Activated effector memory CD4-positive, alpha-beta T cell treated with Interleukin-2 at 50 U/mL for 16 hours (primary cell): ENCODE data around the gene PPP5C.
"Not testable (repeated sequence)": the region's sequence is repeated elsewhere in the genome, so short reads cannot be mapped to it uniquely, and the experiment has no call there.

Experiments used
- DNase-seq: peaks from one replicate; pipeline ENCODE4 v3.0.0-alpha.2; 2020

Gene PPP5C

DNA sequence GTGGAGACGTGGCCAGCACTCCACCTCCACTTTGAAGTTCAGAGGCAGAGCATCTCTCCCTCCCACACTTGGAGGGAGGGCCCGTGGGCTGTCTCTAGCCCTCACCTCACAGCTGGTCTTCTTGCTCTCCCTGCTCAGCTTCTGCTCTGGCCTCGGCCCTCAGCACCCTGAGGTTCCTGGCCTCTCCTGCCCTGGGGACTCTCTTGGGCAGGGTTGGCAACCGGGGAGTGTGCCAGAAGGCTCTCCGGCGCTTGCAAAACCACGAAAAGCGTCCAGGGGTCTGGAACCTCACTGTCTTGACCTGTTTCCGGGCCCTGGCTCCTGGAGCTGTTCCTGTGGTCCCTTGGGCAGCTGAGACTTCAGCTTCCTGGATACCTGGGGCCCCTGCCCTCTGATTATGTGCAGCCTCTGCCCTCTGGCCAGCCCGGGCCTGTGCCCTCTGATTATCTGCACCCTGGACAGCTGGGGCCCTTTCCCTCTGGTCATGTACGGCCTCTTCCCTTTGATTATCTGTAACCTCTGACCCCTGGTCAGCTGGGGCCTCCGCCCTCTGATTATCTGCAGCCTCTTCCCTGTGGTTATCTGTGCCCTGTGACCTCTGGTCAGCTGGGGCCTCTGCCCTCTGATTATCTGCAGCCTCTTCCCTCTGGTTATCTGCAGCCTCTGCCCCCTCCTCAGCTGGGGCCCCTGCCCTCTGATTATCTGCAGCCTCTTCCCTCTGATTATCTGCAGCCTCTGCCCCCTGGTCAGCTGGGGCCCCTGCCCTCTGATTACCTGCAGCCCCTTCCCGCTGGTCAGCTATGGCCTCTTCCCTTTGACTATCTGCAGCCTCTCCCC lies 64.4 kb downstream of the PPP5C start:
- no peak for DNase-seq

DNA sequence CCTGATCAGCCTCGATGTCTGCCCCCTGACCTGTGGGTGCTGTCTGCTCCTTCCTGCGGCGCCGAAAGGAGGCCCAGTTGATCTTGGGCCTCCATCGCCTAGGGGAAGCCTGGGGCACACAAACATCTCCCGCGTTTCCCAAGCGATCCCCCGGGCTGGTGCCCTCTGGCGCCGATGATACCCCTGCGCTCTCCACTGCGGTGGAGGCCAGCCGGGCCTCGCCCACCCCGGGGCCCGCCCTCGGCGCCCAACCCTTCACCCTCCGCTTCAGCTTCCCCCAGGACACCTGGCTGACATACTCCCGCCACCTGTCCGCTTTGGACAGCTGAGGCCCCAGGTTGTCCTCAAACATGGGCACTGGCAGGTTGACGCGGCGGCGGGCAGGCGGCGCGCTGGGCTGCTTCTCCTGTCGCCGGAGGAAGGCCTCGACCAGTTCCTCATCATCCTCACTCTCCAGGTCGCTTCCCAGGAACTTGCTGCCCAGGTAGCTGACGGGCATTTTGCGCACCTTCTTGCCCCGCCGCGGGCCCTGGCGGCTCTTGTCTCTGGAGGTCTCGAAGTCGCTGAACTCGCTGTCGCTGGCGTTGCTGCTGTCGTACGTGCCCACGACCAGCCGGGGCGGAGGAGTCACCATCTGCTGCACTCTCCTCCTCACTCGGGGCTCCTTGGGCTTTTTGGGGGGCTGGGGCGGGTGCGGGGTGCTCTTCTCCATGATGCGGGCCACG lies 65.2 kb downstream of the PPP5C start:
- DNase-seq = no peak

DNA sequence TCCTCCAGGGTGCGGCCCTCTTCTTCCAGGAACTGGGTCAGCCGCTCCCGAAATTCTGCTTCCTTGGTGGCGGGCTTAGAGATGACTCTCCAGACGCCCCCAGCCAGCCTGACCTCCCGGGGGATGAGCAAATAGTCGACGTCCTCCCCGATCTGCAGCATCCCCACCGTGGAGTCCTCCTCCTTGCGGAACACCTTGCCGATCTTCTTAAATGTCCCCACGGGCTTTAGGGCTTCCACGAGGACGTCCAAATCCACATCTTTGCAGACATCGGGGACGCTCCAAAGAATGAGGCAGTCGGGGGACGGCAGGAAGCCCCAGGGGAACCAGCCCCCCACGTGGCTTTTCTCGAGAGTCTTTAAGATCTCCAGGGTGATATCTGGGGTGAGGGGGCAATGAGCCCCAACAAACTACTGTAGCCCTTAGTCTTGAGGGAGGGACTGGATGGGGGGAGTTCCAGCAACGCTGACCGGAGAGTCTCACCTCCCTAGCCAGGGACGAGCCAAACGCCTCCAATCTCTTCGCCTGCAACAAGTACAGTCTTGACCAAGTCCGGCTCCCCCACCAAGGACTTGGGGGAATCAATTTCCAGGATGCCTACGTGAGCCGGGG lies 65.9 kb downstream of the PPP5C start:
- no peak for DNase-seq

DNA sequence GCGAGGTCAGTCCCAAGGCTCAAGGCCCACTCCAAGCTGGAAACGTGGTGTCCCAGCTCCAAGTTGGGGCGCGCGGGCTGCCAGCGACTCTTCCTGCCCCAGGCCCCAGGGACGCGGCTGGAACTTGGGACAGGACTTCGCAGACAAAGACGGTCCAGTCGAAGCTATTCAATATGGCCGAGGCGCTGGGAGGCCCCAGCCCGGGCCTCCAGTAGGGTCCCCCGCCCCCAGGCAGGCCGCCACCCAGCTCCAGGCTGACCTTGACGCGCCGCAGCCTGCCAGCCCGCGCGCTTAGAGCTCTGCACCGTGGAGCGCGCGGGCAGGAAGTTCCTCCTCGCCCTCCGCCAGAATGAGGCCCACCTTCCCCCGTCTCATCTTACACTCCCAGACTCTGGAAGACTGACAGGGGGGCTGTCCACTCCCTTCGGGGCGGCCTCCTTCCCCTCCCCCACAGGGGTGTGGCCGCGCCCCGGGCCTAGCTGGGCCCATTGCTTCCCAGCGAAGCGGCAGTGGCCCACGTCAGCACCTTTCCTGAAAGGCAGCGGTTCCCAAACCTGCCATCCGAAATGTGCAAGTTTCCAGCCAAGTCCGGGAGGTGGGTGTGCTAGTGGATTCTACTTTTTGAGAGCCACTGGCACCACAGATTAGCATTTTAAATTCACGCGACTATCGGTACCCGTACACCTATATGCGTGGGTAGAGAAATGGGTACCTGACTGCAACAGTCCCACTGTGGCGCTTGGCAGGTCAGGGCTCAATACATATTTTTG lies 66.6 kb downstream of the PPP5C start, which contains the start of gene CCDC8:
CCDC8 (minus strand) TSS at position 303 of the 770 bp plus-strand sequence. CDS start 754 bp downstream, outside the sequence.
- no peak for DNase-seq

DNA sequence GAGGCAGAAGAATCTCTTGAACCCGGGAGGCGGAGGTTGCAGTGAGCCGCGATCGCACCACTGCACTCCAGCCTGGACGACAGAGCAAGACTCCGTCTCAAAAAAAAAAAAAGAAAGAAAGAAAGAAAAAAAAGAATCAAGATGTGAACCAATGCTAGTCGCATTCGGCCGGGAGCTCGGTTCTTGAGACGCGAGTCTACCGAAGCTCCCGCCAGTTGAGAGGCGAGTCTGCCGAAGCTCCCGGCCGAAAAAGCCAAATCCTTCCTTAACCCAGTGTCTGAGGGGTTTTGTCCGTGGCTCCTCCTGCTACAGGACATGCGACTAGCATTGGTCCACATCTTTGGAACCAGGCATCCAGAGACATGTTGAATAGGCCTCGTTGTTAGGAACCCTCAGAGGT lies 68.0 kb downstream of the PPP5C start:
- not testable (repeated sequence) for DNase-seq

DNA sequence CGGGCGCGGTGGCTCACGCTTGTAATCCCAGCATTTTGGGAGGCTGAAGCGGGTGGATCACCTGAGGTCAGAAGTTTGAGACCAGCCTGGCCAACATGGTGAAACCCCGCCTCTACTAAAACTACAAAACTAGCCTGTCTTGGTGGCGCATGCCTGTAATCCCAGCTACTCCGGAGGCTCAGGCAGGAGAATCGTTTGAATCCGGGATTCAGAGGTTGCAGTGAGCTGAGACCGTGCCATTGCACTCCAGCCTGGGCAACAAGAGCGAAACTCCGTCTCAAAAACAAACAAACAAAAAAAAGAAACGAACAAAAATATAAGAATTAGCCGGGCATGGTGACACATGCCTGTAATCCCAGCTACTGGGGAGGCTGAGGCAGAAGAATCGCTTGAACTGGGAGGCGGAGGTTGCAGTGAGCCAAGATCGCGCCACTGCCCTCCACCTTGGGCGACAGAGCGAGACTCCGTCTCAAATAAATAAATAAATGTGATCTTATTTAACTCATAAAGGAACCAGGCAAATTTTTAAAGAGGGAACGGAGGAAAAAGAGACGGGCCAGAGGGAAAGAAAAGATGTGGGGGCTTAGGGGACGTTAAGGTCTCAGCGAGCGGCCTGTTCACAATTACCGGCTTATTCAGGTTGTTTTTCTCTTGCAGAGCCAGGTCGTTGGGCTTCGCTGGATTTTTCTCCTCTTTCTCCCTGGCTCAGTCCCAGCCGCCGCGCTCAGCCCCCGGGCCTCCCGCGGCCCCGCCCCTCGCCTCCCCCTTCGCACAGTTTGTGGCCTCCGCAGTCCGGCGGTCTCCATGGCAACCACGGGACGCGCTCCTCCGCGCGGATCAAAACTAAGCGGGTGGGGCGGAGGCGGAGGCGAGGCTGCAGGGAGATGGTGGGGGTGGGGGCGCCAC lies 69.2 kb downstream of the PPP5C start:
- DNase-seq = not testable (repeated sequence)

DNA sequence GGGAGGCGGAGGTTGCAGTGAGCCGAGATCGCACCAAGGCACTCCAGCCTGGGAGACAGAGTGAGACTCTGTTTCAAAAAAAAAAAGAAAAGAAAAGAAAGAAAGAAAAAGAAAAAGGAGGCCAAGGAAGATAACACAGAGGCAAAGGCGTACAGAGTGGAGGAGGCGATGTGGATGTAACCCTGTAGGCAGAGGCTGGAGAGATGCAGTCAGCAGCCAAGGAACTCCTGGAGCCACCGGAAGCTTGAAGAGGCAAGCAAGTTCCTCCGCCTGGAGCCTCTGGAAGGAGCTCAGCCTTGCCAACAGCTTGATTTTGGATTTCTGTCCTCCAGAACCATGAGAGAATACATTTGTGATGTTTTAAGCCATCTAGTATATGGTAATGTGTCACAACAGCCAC lies 73.2 kb downstream of the PPP5C start:
- no peak for DNase-seq

DNA sequence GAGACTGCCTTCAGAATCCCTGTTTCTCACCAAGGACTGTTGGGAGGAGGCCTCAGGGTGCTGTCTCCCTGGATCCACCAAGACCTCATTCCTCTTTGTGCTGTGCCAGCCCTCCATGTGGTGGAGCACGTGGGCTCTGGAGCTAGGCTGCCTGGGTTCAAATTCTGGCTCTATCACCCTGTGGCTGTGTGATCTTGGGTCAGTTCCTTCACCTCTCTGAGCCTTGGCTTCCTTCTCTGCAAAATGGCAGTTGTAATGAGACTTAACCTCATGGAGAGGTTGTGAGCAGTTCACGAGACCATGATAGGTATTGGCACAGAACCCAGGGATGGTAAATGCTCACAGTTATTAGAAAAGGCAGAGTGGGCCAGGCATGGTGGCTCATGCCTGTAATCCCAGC lies 75.5 kb downstream of the PPP5C start:
- no peak for DNase-seq

DNA sequence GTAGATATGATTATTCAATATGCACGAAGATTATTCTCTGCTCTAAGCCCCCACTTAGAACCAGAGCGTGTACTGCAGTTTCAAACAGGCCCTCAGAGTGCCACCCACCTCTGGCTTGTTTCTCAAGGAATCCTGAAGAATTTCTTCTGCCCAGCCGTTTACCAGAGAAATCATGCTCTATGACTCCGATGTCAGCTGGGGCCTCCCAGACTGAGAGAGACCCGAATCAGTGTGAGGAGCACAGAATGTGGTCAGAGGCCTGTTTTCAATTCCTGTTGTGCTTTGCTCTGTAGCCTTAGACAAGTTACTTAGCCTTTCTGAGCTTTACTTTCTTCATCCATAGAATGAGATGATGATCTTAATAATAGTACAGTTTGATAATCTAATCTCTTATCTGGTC lies 76.3 kb downstream of the PPP5C start:
- no peak for DNase-seq

DNA sequence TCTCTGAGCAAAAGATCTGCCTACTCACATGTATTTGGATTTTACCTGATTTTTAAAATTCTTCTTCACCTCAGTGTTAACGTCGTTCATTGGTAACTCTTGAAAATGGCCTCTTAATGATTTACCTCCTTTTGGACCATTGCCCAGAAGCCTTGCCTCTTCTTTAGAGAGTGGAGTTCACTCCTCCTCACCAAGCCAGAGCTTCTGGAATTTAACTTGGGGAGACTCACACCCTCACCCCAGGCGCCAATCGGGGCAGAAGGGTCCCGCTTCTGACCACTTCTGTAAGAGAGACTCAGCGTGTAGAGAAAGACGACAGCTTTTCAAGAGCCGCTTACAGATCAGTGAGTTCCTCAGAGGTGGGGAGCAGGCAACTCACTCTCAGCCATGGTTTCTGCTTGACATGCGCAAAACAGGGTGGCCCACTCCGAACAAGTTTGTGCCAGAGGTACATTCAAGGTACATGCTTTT lies 79.2 kb downstream of the PPP5C start:
- DNase-seq = no peak

DNA sequence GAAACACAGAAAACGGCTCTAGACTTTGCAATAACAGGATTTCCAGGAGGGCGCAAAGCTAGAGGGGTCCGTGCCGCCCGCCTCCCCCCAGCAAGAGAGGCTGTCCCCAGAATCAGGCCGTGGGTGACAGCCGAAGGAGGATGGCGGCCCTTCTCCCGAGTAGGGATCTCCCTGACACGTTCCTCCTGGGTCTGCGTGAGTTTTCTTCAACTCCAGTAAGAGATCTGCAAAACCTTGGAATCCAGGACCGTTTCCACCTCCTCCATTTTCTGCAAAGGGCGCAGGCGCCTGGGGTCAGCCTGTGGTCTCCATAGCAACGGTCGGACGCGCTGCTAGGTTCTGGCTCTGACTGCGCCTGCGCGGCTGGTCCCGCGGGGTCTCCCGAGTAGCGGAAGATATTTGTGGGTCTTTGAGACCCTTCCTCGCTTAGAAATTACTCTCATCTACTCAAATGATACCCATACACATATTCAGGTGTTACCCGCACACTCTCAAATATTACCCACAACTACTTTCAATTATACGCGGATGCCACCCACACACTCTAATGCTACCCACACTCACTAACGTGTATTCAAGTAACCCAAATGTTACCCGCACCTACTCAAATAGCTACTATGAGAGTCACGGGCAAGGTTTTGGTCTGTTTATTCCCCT lies 79.7 kb downstream of the PPP5C start:
- no peak for DNase-seq

DNA sequence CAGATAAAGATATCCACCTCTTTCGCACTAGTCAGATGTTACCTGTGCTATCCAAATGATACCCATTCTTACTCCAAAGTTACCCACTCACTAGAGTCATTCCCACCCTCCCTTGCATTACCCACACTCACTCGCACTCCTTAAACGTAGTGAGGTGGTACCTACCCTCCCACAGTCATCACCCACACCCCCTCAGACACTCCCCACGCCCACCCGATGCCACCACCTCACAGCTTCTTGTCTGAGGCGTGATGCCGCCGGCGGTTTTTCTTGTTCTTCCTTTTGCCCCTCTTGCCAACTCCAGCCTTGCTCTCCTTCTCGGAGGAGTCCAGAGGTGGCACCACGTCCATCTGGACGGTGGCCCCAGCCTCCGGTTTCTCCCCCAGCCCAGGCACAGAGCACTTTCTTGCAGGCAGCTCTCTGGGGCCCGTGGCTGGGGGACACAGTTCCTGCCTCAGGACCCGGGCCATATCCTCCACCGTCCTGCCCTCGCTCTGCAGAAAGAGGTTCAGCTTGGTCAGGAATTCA lies 80.7 kb downstream of the PPP5C start:
- DNase-seq = no peak

DNA sequence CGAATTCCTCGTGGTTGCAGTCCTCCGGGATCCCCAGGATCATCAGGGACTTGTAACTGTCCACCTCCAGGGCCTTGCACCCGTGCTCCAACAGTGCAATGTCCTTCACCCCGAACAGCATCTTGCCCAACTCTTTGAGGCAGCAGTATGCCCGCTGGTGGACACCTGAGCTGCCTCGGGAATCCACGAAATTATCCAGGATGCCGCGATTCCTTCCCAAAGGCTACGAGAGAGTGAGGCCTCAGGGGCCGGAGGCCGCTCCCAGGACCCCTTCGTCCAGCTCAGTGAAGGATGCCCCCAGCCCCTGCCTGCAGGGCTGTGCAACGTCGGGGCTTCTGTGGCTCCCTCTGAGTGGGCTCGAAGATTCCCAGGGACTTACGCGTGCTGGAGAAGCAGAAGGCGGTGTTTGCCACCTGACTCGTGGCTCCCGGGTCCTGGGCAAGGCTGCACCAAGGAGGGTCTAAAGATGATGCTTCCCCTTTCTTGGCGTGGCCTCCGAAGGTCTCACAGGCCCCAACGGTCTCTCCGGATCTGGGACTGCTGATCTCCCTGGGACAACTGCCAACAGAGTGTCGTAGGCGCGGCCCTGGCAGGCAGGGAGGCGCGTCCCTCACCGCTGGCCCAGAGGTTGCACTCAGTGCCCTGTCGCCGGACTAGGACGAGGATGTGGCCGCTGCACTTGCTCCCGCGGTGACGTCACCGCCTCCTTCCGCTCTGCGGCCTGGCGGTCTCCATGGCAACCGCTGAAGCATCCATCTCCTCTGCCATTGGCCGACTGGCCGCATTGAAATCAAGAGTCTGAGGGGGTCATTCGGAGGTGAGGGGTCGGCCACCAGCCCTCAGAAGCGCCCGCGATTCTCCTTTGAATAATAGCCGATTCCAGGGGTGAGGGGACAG lies 81.6 kb downstream of the PPP5C start, which contains the start of gene PNMA8C:
PNMA8C (minus strand) TSS at position 698 of the 897 bp plus-strand sequence; CDS start at position 121, 577 bp downstream.
- DNase-seq = peak; percentile 25

DNA sequence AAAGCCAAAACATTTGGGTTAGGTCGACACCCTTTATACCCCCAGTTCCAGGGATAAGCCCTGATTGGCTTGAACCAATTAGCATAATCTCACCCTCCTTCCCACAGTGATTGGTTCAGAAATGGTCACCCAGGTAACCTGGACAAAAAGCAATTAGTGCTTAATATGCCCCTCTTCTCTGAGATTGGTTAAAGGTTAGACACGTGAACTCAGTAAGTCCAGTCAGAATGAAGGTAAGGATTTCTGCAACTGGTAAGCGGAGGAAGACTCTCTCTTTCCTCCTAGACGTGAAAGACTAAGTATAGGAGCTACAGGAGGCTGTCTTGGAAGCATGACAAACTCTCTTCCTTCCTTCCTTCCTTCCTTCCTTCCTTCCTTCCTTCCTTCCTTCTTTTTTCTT lies 83.1 kb downstream of the PPP5C start:
- no peak for DNase-seq

DNA sequence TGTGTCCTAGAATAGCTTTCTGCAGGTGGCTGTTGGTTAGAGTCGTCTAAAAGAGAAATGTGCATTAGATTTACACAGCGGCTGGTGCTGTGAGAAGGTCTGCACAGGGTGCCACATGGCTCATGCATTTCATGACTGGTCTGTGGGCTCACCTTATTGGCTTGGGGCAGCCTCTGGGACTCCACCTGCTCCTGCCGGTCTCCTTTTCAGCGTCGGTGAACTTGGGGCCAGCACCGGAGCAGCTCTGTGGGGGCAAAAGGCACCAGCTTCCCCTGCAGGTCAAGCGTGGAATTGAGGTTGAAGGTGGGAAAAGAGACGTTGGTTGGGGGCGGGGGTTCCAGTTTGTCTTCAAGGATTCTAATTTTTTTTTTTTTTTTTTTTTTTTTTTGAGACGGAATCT lies 84.9 kb downstream of the PPP5C start:
- no peak for DNase-seq

DNA sequence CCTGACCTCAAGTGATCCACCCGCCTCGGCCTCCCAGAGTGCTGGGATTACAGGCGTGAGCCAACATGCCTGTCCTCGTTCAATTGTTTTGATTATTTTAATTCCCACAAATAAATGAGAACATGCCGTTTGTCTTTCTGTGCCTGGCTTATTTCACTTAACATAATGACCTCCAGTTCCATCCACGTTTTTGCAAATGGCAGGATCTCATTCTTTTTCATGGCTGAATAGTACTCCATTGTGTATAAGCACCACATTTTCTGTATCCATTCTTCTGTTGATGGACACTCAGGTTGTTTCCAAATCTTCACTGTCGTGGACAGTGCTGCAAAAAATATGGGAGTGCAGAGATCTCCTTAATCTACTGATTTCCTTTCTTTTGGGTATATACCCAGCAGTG lies 86.6 kb downstream of the PPP5C start:
- not testable (repeated sequence) for DNase-seq

DNA sequence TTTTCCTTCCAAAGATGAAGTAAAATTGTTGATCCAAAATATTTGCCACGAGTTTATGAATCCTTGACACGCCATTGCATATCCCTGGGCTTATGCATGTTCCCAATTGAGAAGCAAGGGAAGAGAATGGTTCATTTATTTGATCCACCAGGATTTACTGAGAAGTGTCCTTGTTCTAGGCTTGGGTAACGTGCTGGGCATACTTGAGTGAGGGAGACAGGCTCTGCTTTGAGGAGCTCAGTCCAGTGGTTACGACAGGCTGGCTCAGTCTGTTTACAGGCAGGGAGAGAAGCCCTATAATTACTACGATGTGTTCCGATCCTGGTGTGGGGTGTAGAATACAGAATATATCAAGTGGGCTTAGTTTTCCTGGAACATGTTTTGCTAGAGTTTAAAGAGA lies 88.1 kb downstream of the PPP5C start:
- DNase-seq = no peak

DNA sequence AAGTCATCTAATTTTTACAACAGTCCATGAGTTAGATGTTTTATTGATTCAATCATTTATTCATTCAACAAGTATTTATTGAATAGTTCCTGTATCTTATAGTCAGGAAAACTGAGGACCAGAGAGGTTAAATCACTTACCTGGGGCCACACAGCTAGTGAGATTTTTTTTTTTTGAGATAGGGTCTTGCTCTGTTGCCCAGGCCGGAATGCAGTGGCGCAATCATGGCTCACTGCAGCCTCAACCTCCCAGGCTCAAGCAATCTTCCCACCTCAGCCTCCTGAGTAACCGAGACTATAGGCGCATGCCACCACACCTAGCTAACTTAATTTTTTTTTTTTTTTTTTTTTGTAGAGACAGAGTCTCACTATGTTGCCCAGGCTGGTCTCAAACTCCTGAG lies 88.8 kb downstream of the PPP5C start:
- DNase-seq = not testable (repeated sequence)
